ENCODE measurements around the gene IL10. TPM values are rescaled to one million over a fixed set of nuclear protein-coding genes. Genes with fewer than 3 reads are reported as not detected.

The IL10 gene
- total RNA-seq, 1 donor from 2014 or later = 3.4 TPM

DNA sequence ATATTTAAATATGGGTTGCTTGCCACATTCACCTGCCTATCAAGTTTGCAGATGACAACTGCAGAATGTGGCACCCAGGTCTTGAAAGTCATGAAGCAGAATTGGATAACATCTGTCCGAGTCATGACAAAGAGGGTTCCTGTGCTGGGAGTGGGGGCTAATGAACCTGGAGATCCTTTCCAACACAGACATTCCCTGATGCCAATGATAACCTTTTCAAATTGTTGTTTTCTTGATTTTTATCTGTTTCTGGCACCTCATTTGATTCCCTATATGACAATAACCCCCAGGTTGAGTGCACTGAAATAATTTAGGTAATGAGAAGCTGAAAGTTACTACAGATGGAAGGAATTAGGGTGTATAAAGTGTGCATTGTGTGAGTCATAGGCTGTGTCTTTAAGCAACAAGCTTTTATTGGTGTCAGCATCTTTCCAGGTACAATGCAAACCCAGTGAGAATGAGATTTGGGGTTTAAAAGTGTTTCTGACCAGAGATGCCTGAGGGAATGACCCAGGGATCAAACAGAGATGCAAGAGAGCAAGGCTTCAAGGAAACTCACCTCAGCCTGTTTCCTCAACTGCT is 32.0 kb upstream of the IL10 start:
- TF ChIP-seq, protein P1, sequence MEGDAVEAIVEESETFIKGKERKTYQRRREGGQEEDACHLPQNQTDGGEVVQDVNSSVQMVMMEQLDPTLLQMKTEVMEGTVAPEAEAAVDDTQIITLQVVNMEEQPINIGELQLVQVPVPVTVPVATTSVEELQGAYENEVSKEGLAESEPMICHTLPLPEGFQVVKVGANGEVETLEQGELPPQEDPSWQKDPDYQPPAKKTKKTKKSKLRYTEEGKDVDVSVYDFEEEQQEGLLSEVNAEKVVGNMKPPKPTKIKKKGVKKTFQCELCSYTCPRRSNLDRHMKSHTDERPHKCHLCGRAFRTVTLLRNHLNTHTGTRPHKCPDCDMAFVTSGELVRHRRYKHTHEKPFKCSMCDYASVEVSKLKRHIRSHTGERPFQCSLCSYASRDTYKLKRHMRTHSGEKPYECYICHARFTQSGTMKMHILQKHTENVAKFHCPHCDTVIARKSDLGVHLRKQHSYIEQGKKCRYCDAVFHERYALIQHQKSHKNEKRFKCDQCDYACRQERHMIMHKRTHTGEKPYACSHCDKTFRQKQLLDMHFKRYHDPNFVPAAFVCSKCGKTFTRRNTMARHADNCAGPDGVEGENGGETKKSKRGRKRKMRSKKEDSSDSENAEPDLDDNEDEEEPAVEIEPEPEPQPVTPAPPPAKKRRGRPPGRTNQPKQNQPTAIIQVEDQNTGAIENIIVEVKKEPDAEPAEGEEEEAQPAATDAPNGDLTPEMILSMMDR (IDR thresholded peaks at IDR 0.05) = no peak
- H3K36me3 Mint-ChIP-seq (ENCODE audit: low read depth) = no peaks in the 10 kb centered on the region
- H3K4me1 Mint-ChIP-seq = peaks cover 47% of the 10 kb centered on the region
- H3K9me3 Mint-ChIP-seq = no peaks in the 10 kb centered on the region
- no peak overlapping the region for H3K4me3 Mint-ChIP-seq
- CTCF ChIA-PET = interaction anchor here (1.0 to 11.6 kb wide), 6 partner anchors 11 to 178 kb away, joined by 3 to 252 read pairs (median 4); no protein-coding TSS in a partner anchor
- no peaks in the 10 kb centered on the region for H3K27me3 Mint-ChIP-seq
- intact Hi-C loops (cut with micrococcal nuclease) = no loop called here
- peak overlapping the region; percentile 74 for H3K27ac Mint-ChIP-seq
- ATAC-seq (ENCODE audit: low read depth) (no peak), DNase-seq (no peak)
- POLR2A ChIA-PET = interaction anchor here (0.7 to 2.4 kb wide), 8 partner anchors 11 to 69 kb away, joined by 3 to 10 read pairs (median 4); partner anchors contain the start of gene IL19

DNA sequence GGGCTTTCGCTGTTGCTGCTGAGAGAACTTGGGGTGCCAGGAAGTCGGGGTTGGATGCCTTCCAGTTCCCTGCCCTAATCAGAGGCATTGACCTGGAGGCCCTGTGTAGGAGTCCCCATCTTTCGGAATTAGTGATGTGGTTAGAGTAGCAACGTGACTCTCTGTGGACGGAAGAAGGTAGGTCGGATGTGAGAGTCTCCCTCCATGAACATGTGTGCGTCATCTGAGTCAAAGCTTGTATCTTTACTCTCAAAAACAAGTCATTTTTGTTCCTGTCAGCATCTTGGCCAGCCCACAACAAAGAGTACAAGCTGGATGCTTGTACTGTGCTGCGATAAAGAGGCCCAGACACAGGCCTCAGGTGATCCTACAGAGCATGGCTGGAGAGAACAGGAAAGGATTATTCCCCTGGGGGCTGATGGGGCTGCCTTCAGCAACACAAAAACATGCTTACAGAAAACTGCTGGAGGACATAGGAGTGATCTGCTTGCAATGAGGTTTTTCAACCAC is 31.0 kb upstream of the IL10 start:
- TF ChIP-seq, protein P1 (IDR thresholded peaks at IDR 0.05) = no peak

DNA sequence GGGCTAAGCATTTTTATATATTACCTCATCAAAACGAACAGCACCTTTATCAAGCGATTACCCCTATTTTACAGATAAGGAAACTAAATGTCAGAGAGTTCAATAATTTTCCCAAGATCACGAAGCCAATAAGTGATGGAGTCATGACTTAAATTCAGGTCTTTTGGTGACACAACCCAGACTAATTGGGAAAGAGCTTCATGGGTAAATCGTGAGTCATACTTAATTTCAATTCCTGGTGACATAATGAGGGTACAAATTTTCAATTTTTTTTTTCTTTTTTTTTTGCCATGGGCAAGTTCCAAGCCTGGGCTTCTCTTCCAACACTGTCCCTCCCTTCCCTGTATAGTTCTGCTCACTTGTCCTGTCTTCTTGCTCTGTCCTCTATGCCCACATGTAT is 30.1 kb upstream of the IL10 start:
- Mint-ChIP-seq H3K4me1 (peaks cover 45% of the 10 kb centered on the region), H3K27me3 (no peaks in the 10 kb centered on the region), H3K4me3 (no peak overlapping the region), H3K9me3 (no peaks in the 10 kb centered on the region), H3K27ac (peak overlapping the region; percentile 43), H3K36me3 (ENCODE audit: low read depth) (no peaks in the 10 kb centered on the region)
- ChIA-PET POLR2A (interaction anchor here (0.7 to 2.4 kb wide), 6 partner anchors 20 to 167 kb away, joined by 3 to 10 read pairs (median 4); partner anchors contain the start of gene IL19), CTCF (interaction anchor here (11.6 kb wide), 1 partner anchor 67 kb away, joined by 252 read pairs; no protein-coding TSS in a partner anchor)
- TF ChIP-seq, protein P1 (IDR thresholded peaks at IDR 0.05) = no peak
- intact Hi-C loops (cut with micrococcal nuclease) = no loop called here
- no peak for ATAC-seq (ENCODE audit: low read depth)
- DNase-seq = no peak

More for the DNA sequence above, 31.0 kb upstream of the IL10 start:
- H3K27ac Mint-ChIP-seq = peak overlapping the region; percentile 74
- intact Hi-C loops (cut with micrococcal nuclease) = loop anchor here (1.0 kb wide), 3 partner anchors 9 to 64 kb away; no protein-coding TSS in a partner anchor
- H3K9me3 Mint-ChIP-seq = no peaks in the 10 kb centered on the region
- DNase-seq (no peak), ATAC-seq (ENCODE audit: low read depth) (peak; percentile 91)
- ChIA-PET POLR2A (interaction anchor here (0.6 to 2.4 kb wide), 9 partner anchors 9 to 68 kb away, joined by 3 to 10 read pairs (median 4); partner anchors contain the start of gene IL19), CTCF (interaction anchor here (1.0 to 11.6 kb wide), 4 partner anchors 10 to 179 kb away, joined by 3 to 252 read pairs (median 4); no protein-coding TSS in a partner anchor)
- H3K4me3 Mint-ChIP-seq = peak overlapping the region; percentile 8
- no peaks in the 10 kb centered on the region for H3K27me3 Mint-ChIP-seq
- H3K36me3 Mint-ChIP-seq (ENCODE audit: low read depth) = no peaks in the 10 kb centered on the region
- H3K4me1 Mint-ChIP-seq = peaks cover 39% of the 10 kb centered on the region

DNA sequence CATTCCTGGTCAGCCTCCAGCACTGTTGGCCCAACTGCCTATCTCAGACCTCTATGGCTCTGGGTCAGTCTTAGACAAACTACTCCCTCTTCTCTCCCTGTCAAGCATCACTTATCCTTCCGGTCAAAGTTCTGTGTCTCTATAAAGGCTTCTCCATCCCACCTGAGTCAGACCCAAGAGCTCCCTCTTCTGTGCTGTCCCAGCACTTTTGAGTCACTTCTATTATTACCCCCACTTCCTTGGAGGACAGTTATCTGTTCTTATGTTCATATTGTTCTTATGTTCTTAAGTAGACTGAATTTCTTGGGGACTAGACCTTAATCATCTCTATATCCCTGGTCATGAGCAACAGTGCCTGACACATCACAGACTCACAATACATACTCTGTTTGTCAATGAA is 29.2 kb upstream of the IL10 start:
- DNase-seq = no peak
- intact Hi-C loops (cut with micrococcal nuclease) = no loop called here
- ChIA-PET CTCF (interaction anchor here (11.6 kb wide), 1 partner anchor 66 kb away, joined by 252 read pairs; no protein-coding TSS in a partner anchor), POLR2A (interaction anchor here (1.4 kb wide), 1 partner anchor 62 kb away, joined by 3 read pairs; no protein-coding TSS in a partner anchor)
- H3K36me3 Mint-ChIP-seq (ENCODE audit: low read depth) = no peaks in the 10 kb centered on the region
- TF ChIP-seq, protein P1 (IDR thresholded peaks at IDR 0.05) = no peak
- H3K4me1 Mint-ChIP-seq = peaks cover 52% of the 10 kb centered on the region
- H3K27me3 Mint-ChIP-seq = no peaks in the 10 kb centered on the region
- H3K27ac Mint-ChIP-seq = no peak overlapping the region
- no peak for ATAC-seq (ENCODE audit: low read depth)
- H3K4me3 Mint-ChIP-seq = no peak overlapping the region
- no peaks in the 10 kb centered on the region for H3K9me3 Mint-ChIP-seq

DNA sequence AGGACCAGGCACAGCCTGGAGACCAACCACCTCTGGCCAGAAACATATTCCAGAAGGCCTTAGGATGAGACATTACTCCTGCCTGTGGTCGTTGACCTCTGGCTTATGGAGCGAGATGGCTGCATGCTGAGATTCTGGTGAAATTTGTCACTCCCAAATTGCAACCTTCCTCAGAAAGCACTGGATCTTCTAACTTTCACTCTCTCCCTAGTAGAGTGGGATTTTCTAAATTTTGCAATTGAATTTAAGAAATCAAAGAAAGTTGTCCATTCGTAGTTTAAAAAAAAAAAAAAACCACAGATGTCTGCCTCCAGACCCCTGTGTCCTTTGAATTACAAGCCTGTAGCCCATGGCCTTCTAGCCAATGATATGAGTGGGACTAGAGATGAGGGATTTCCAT is 28.6 kb upstream of the IL10 start:
- no peak for DNase-seq
- Mint-ChIP-seq H3K27me3 (no peaks in the 10 kb centered on the region), H3K4me3 (no peak overlapping the region), H3K27ac (no peak overlapping the region), H3K36me3 (ENCODE audit: low read depth) (no peaks in the 10 kb centered on the region), H3K9me3 (no peaks in the 10 kb centered on the region), H3K4me1 (peaks cover 58% of the 10 kb centered on the region)
- ChIA-PET POLR2A (interaction anchor here (1.4 kb wide), 1 partner anchor 61 kb away, joined by 3 read pairs; no protein-coding TSS in a partner anchor), CTCF (interaction anchor here (11.6 kb wide), 1 partner anchor 66 kb away, joined by 252 read pairs; no protein-coding TSS in a partner anchor)
- no peak for ATAC-seq (ENCODE audit: low read depth)
- TF ChIP-seq, protein P1 (IDR thresholded peaks at IDR 0.05) = no peak
- intact Hi-C loops (cut with micrococcal nuclease) = no loop called here

All from activated B cell treated with CpG ODN at 0.5 μM for 24 hours (primary cell).